Activated naive CD8-positive, alpha-beta T cell (primary cell): ENCODE measurements around the gene CDC23.

Source experiments
- H3K27ac Mint-ChIP-seq: one replicate; pipeline ENCODE4 v1.8.0; 2021; ENCODE audit warnings: mixed read lengths
- H3K27me3 Mint-ChIP-seq: one replicate; pipeline ENCODE4 v1.8.0; 2021; ENCODE audit warnings: mixed read lengths
- H3K36me3 Mint-ChIP-seq: one replicate; pipeline ENCODE4 v1.8.0; 2021; ENCODE audit warnings: mixed read lengths
- H3K4me1 Mint-ChIP-seq: one replicate; pipeline ENCODE4 v1.8.0; 2021; ENCODE audit warnings: low read depth, mixed read lengths
- H3K4me3 Mint-ChIP-seq: one replicate; pipeline ENCODE4 v1.8.0; 2021; ENCODE audit warnings: mild to moderate bottlenecking, mixed read lengths
- H3K9me3 Mint-ChIP-seq: one replicate; pipeline ENCODE4 v1.8.0; 2021; ENCODE audit warnings: low read depth, mixed read lengths

Gene CDC23

DNA sequence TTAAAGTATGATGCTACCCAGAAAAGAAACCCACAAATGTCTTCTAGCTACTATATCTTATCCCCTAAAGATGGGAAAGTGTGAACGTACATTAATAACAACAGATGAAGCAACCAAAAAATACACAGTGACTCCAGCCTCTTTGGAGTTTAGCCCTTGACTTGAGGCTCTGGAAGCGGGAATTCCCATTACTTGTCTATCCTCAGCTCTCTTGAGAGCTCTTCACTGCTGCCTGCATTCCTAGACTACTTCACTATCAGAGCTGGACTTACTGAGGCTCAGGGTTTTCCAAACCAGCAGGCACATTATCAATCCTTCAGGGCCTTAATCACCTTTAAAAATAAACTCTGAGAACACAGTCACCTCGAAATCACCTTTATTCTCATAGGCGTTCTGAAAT, 72.9 kb downstream of the CDC23 start:
- no peak overlapping the region for H3K4me3 Mint-ChIP-seq
- H3K27me3 Mint-ChIP-seq = peaks cover 16% of the 10 kb centered on the region
- no peaks in the 10 kb centered on the region for H3K36me3 Mint-ChIP-seq
- no peak overlapping the region for H3K27ac Mint-ChIP-seq
- H3K4me1 Mint-ChIP-seq = peaks cover 5% of the 10 kb centered on the region
- no peaks in the 10 kb centered on the region for H3K9me3 Mint-ChIP-seq

- Mint-ChIP-seq H3K27ac (no peak overlapping the region), H3K27me3 (peaks cover 16% of the 10 kb centered on the region), H3K36me3 (no peaks in the 10 kb centered on the region), H3K9me3 (no peaks in the 10 kb centered on the region), H3K4me1 (peaks cover 5% of the 10 kb centered on the region), H3K4me3 (no peak overlapping the region)
Observed at GRCh38 chr5:138139781-138140090, 73.4 kb downstream of the CDC23 start.

DNA sequence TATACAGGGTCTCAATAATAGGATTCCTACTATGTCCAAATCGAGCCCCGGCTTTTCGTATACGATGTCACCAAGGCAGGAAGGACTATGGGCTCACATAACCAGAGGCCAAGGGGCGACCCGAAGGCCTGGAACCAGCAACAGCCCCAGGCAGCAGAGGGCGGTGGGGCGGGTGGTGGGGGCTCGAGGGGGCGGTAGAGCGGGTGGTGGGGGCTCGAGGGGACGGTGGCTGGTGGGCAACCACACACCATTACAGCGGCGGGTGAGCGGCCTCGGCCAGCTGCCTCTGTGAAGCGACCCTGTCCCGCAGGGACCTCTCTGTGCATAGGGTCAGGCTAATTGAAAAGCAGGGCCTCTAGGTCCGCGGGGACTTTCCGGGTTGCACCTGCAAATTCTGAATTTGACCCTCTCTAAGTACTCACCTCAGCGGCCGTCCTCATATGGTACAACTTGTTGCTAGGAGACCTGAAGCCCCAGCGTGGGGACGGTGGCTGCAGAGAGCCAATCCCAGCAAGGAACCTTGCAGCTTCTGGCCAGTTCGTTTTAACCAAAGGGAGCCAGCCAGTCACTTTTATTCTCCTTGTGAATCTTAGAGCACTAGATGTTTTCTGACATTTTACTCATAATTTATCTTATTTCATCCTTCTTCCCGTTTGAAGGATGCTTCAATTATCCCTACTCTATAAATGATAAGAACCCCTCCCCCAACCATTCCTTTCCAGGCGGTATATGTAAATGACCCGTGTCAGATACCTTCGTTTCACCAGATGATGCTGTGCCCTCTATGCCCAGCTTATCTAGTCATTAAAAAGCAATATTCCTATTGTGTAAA, 74.0 kb downstream of the CDC23 start, which contains the start of gene NME5:
TSS of gene NME5 (minus strand) at position 480 of the 832 bp plus-strand sequence. CDS start 648 bp downstream, outside the sequence.
- Mint-ChIP-seq H3K36me3 (no peaks in the 10 kb centered on the region), H3K4me3 (no peak within 1 kb of the TSS), H3K27ac (no peak within 1 kb of the TSS), H3K27me3 (peaks cover 16% of the 10 kb centered on the region), H3K9me3 (no peaks in the 10 kb centered on the region), H3K4me1 (peaks cover 5% of the 10 kb centered on the region)
